Natural killer cell treated with Interleukin-12 subunit alpha and Interleukin-12 subunit beta and Interleukin-15 and Interleukin-18, amount 100 ng/mL, for 72 hours (primary cell): ENCODE data around the gene TCF3. TPM values are rescaled to one million over a fixed set of nuclear protein-coding genes. Genes with fewer than 3 reads are reported as not detected.

Experiments used
- ATAC-seq, 2 donors: fragments of 150-1000 bp; cut with Tn5 transposase in 1 of 2; sonication (Bioruptor Pico), chemical (Tn5 transposase) in 1 of 2; 2 replicates each; pipeline ENCODE4 v1.10.0; 2021
- DNase-seq: peaks from one replicate; pipeline ENCODE4 v3.0.0; 2022; ENCODE audit warnings: low spot score
- H3K27ac Mint-ChIP-seq, 2 donors: 1 replicate in 1 of 2; 2 replicates in 1 of 2; pipeline ENCODE4 v1.8.0; 2022; ENCODE audit warnings: mixed read lengths in 2 of 2, mild to moderate bottlenecking in 1 of 2, moderate library complexity in 1 of 2
- H3K27me3 Mint-ChIP-seq, 2 donors: 1 replicate in 1 of 2; 2 replicates in 1 of 2; pipeline ENCODE4 v1.8.0; 2022; ENCODE audit warnings: mixed read lengths in 2 of 2
- H3K36me3 Mint-ChIP-seq: one replicate; pipeline ENCODE4 v1.8.0; 2022; ENCODE audit warnings: mixed read lengths
- H3K4me1 Mint-ChIP-seq, 2 donors: 1 replicate in 1 of 2; 2 replicates in 1 of 2; pipeline ENCODE4 v1.8.0; 2022; ENCODE audit warnings: low read depth in 2 of 2, mixed read lengths in 2 of 2, mild to moderate bottlenecking in 1 of 2
- H3K4me3 Mint-ChIP-seq: one replicate; pipeline ENCODE4 v1.8.0; 2022; ENCODE audit warnings: mixed read lengths
- H3K9me3 Mint-ChIP-seq: 2 replicates; pipeline ENCODE4 v1.8.0; 2022; ENCODE audit warnings: mixed read lengths
- total RNA-seq, 2 donors: library from RNA; stranded (reverse); gene quantifications; one replicate each; pipeline ENCODE4 v1.2.3, GENCODE V29; 2022

The TCF3 gene
- total RNA-seq, 2 donors from 2014 or later, result 60.4 to 87.9 TPM

- H3K4me3 Mint-ChIP-seq, result no peak overlapping the region
- ATAC-seq (no peak), DNase-seq (no peak)
- no peaks in the 10 kb centered on the region for H3K27me3 Mint-ChIP-seq
- peaks cover 0 to 7% of the 10 kb centered on the region in 2 donors for H3K4me1 Mint-ChIP-seq
- H3K9me3 Mint-ChIP-seq, result no peaks in the 10 kb centered on the region
- H3K27ac Mint-ChIP-seq, result no peak overlapping the region
- H3K36me3 Mint-ChIP-seq, result no peaks in the 10 kb centered on the region
These were observed 75.1 kb downstream of the TCF3 start for GRCh38 chr19:1577090-1577928.

- Mint-ChIP-seq H3K36me3 (no peaks in the 10 kb centered on the region), H3K4me3 (no peak overlapping the region), H3K27ac (no peak overlapping the region), H3K27me3 (no peaks in the 10 kb centered on the region), H3K9me3 (no peaks in the 10 kb centered on the region), H3K4me1 (peaks cover 0 to 7% of the 10 kb centered on the region in 2 donors)
- ATAC-seq (peak in 1 of 2 donors; percentile 40), DNase-seq (no peak)
These were observed 75.9 kb downstream of the TCF3 start for GRCh38 chr19:1576242-1577089.

- ATAC-seq (no peak), DNase-seq (no peak)
- no peak overlapping the region for H3K4me3 Mint-ChIP-seq
- no peaks in the 10 kb centered on the region for H3K9me3 Mint-ChIP-seq
- H3K27me3 Mint-ChIP-seq, result peaks cover 0 to 2% of the 10 kb centered on the region in 2 donors
- no peak overlapping the region for H3K27ac Mint-ChIP-seq
- peaks cover 0 to 7% of the 10 kb centered on the region in 2 donors for H3K4me1 Mint-ChIP-seq
- H3K36me3 Mint-ChIP-seq, result no peaks in the 10 kb centered on the region
These were observed 76.8 kb downstream of the TCF3 start for GRCh38 chr19:1575323-1576241.

GRCh38 chr19:1574354-1575136 lies 77.9 kb downstream of the TCF3 start:
- H3K36me3 Mint-ChIP-seq, result no peaks in the 10 kb centered on the region
- H3K27ac Mint-ChIP-seq, result no peak overlapping the region

GRCh38 chr19:1572795-1573194 lies 79.6 kb downstream of the TCF3 start:
- Mint-ChIP-seq H3K9me3 (no peaks in the 10 kb centered on the region), H3K36me3 (no peaks in the 10 kb centered on the region), H3K27me3 (peaks cover 8 to 13% of the 10 kb centered on the region in 2 donors), H3K27ac (peak overlapping the region in 1 of 2 donors; percentile 28), H3K4me3 (no peak overlapping the region), H3K4me1 (peaks cover 6 to 10% of the 10 kb centered on the region in 2 donors)
- DNase-seq (no peak), ATAC-seq (no peak)

More at GRCh38 chr19:1574354-1575136, 77.9 kb downstream of the TCF3 start:
- Mint-ChIP-seq H3K4me1 (peaks cover 6 to 10% of the 10 kb centered on the region in 2 donors), H3K4me3 (no peak overlapping the region), H3K27me3 (peaks cover 8 to 12% of the 10 kb centered on the region in 2 donors), H3K9me3 (no peaks in the 10 kb centered on the region)
- DNase-seq (no peak), ATAC-seq (no peak)

- Mint-ChIP-seq H3K27me3 (peaks cover 8 to 13% of the 10 kb centered on the region in 2 donors), H3K36me3 (no peaks in the 10 kb centered on the region), H3K27ac (no peak overlapping the region), H3K4me1 (peaks cover 6 to 10% of the 10 kb centered on the region in 2 donors), H3K9me3 (no peaks in the 10 kb centered on the region), H3K4me3 (no peak overlapping the region)
- DNase-seq (no peak), ATAC-seq (no peak)
These were observed 81.1 kb downstream of the TCF3 start for GRCh38 chr19:1571358-1571757.

- H3K4me3 Mint-ChIP-seq, result no peak overlapping the region
- no peak overlapping the region for H3K27ac Mint-ChIP-seq
- peaks cover 8 to 13% of the 10 kb centered on the region in 2 donors for H3K27me3 Mint-ChIP-seq
- DNase-seq, result no peak
- peaks cover 6 to 8% of the 10 kb centered on the region in 2 donors for H3K4me1 Mint-ChIP-seq
- ATAC-seq, result no peak
- no peaks in the 10 kb centered on the region for H3K36me3 Mint-ChIP-seq
- H3K9me3 Mint-ChIP-seq, result no peaks in the 10 kb centered on the region
These were observed 81.6 kb downstream of the TCF3 start for GRCh38 chr19:1570836-1571235.

GRCh38 chr19:1569997-1570396 lies 82.4 kb downstream of the TCF3 start:
- H3K4me3 Mint-ChIP-seq, result peak overlapping the region; percentile 68

GRCh38 chr19:1568320-1569019 lies 83.9 kb downstream of the TCF3 start, which contains the start of gene MEX3D:
MEX3D (minus strand) TSS chr19:1568325; CDS start chr19:1568058, 267 bp downstream.
- H3K4me3 Mint-ChIP-seq, result peak within 1 kb of the TSS; percentile 44
- H3K27me3 Mint-ChIP-seq, result peaks cover 8 to 13% of the 10 kb centered on the region in 2 donors

More at GRCh38 chr19:1569997-1570396, 82.4 kb downstream of the TCF3 start:
- peak overlapping the region in 1 of 2 donors; percentile 41 for H3K27ac Mint-ChIP-seq
- DNase-seq (no peak), ATAC-seq (no peak)
- peaks cover 8 to 13% of the 10 kb centered on the region in 2 donors for H3K27me3 Mint-ChIP-seq
- peaks cover 6% of the 10 kb centered on the region in 2 donors for H3K4me1 Mint-ChIP-seq
- no peaks in the 10 kb centered on the region for H3K9me3 Mint-ChIP-seq
- H3K36me3 Mint-ChIP-seq, result no peaks in the 10 kb centered on the region

GRCh38 chr19:1567848-1568227 lies 84.6 kb downstream of the TCF3 start:
- DNase-seq (no peak), ATAC-seq (peak; percentile 49 to 68)
- Mint-ChIP-seq H3K27me3 (peaks cover 8 to 13% of the 10 kb centered on the region in 2 donors), H3K36me3 (no peaks in the 10 kb centered on the region), H3K4me1 (peaks cover 4 to 6% of the 10 kb centered on the region in 2 donors), H3K9me3 (no peaks in the 10 kb centered on the region), H3K27ac (no peak overlapping the region), H3K4me3 (no peak overlapping the region)

More at GRCh38 chr19:1568320-1569019, 83.9 kb downstream of the TCF3 start, which contains the start of gene MEX3D:
- Mint-ChIP-seq H3K27ac (no peak within 1 kb of the TSS), H3K4me1 (peaks cover 6% of the 10 kb centered on the region in 2 donors), H3K9me3 (no peaks in the 10 kb centered on the region), H3K36me3 (no peaks in the 10 kb centered on the region)
- ATAC-seq (peak; percentile 91 to 94), DNase-seq (peak; percentile 80)

GRCh38 chr19:1567116-1567847 lies 85.1 kb downstream of the TCF3 start:
- DNase-seq (no peak), ATAC-seq (peak in 1 of 2 donors; percentile 1)
- peak overlapping the region; percentile 20 for H3K4me3 Mint-ChIP-seq
- peaks cover 4 to 6% of the 10 kb centered on the region in 2 donors for H3K4me1 Mint-ChIP-seq
- H3K27ac Mint-ChIP-seq, result no peak overlapping the region
- peaks cover 8 to 13% of the 10 kb centered on the region in 2 donors for H3K27me3 Mint-ChIP-seq
- no peaks in the 10 kb centered on the region for H3K9me3 Mint-ChIP-seq
- no peaks in the 10 kb centered on the region for H3K36me3 Mint-ChIP-seq
